ENCODE data around the gene KLRD1.

GRCh38 chr12:10366875-10367274 is 59.2 kb downstream of the KLRD1 start:
- TF ChIP-seq CTCF (conservative IDR thresholded peaks at IDR 0.05; ENCODE audit: low read depth in 2 of 2), result peak; percentile 39 to 51
- no peak for TF ChIP-seq EZH2phosphoT487 (IDR thresholded peaks at IDR 0.05; ENCODE audit: unreplicated experiment)
- TF ChIP-seq EZH2 (IDR thresholded peaks at IDR 0.05; ENCODE audit: low read depth, unreplicated experiment), result no peak
- no peak for TF ChIP-seq POLR2AphosphoS5 (IDR thresholded peaks at IDR 0.05; ENCODE audit: low read depth)
